Endothelial cell of umbilical vein (primary cell): Measurements from ENCODE around the gene RNASE9. TPM values are rescaled to one million over a fixed set of nuclear protein-coding genes. Genes with fewer than 3 reads are reported as not detected.

Experiments used
- BruUV-seq: library from RNA; stranded (reverse); fragments of 400-500 nt; replicated peaks from 2 replicates; lab custom pipeline; 2021; lab: Mats Ljungman, UMichigan
- CTCF ChIA-PET: fragments of 300-600, 350-600 bp; sonication (Branson Sonifier 250); formaldehyde crosslinking; loops from one replicate; lab custom pipeline; 2021; ENCODE audit warnings: antibody characterized with exemption, inconsistent platforms; lab: Charles Lee
- POLR2A ChIA-PET: fragments of 300-600, 350-600 bp; sonication (Branson Sonifier 250); formaldehyde crosslinking; loops from one replicate; lab custom pipeline; 2021; ENCODE audit warnings: antibody characterized with exemption, inconsistent platforms; lab: Charles Lee
- DNase-seq: peaks from one replicate; pipeline ENCODE4 v3.0.0-alpha.2; 2011; ENCODE audit warnings: low read depth, low spot score
- FAIRE-seq: peaks from 2 replicates; lab custom pipeline; 2011; peaks lifted over from hg19 to GRCh38; lab: Jason Lieb, UNC
- H2AFZ ChIP-seq: 2 replicates; pipeline ENCODE4 v1.6.0; 2012; ENCODE audit warnings: low read depth, low read length, control low read depth, inconsistent platforms
- H3K27ac ChIP-seq: 2 replicates; pipeline ENCODE4 v1.5.1; 2011; ENCODE audit warnings: low read depth, mild to moderate bottlenecking, control low read depth, low read length, moderate library complexity; ENCODE audit not compliant: insufficient read depth
- H3K27me3 ChIP-seq, 2 experiments: 2 replicates each; pipeline versions ENCODE4 v1.6.0 to v1.6.1; 2011; ENCODE audit warnings: low read length in 2 of 2, mixed read lengths in 1 of 2; ENCODE audit not compliant: control insufficient read depth in 2 of 2, insufficient read depth in 2 of 2
- H3K36me3 ChIP-seq, 2 experiments: 2 replicates in 1 of 2; 3 replicates in 1 of 2; pipeline ENCODE4 v1.5.1; 2011; ENCODE audit warnings: low read length in 2 of 2, mild to moderate bottlenecking in 1 of 2, moderate library complexity in 1 of 2; ENCODE audit not compliant: control insufficient read depth in 2 of 2, insufficient read depth in 2 of 2; ENCODE audit errors: extremely low read depth in 1 of 2
- H3K4me1 ChIP-seq: 3 replicates; pipeline ENCODE4 v1.5.1; 2011; ENCODE audit warnings: mild to moderate bottlenecking, low read length; ENCODE audit not compliant: control insufficient read depth, insufficient read depth; ENCODE audit errors: extremely low read depth
- H3K4me2 ChIP-seq: 2 replicates; pipeline ENCODE4 v1.6.1; 2011; ENCODE audit warnings: low read length, control low read depth, mixed read lengths; ENCODE audit not compliant: insufficient read depth
- H3K4me3 ChIP-seq, 3 experiments: fragments of 200-600 bp in 1 of 3; sonication (generic), shearing (Covaris generic) in 1 of 3; replicated peaks in 1 of 3; 2 replicates each; pipeline ENCODE4 v1.5.1; 2011 to 2016; ENCODE audit warnings: control low read depth in 3 of 3, low read length in 3 of 3, mild to moderate bottlenecking in 2 of 3, inconsistent platforms in 1 of 3, low read depth in 1 of 3, moderate library complexity in 1 of 3; ENCODE audit not compliant: insufficient read depth in 1 of 3
- H3K79me2 ChIP-seq: 2 replicates; pipeline ENCODE4 v1.6.0; 2012; ENCODE audit warnings: low read length, inconsistent platforms; ENCODE audit not compliant: control insufficient read depth, insufficient read depth
- H3K9ac ChIP-seq: replicated peaks from 2 replicates; pipeline ENCODE3; 2011; ENCODE audit warnings: low read length, control low read depth; ENCODE audit not compliant: insufficient read depth; ENCODE audit errors: extremely low read depth
- H3K9me1 ChIP-seq: replicated peaks from 3 replicates; pipeline ENCODE4 v1.6.0; 2011; ENCODE audit warnings: mild to moderate bottlenecking, low read length; ENCODE audit not compliant: control insufficient read depth, insufficient read depth; ENCODE audit errors: extremely low read depth
- H3K9me3 ChIP-seq: replicated peaks from 2 replicates; pipeline ENCODE4 v1.5.1; 2012; ENCODE audit warnings: low read length, inconsistent platforms; ENCODE audit not compliant: control insufficient read depth, insufficient read depth
- H4K20me1 ChIP-seq: replicated peaks from 2 replicates; pipeline ENCODE3; 2011; ENCODE audit warnings: mild to moderate bottlenecking, low read length; ENCODE audit not compliant: control insufficient read depth, insufficient read depth; ENCODE audit errors: extremely low read depth
- EZH2 ChIP-seq: IDR thresholded peaks from 2 replicates; pipeline ENCODE4 v1.6.1; 2012; ENCODE audit warnings: borderline replicate concordance, low read depth, mild to moderate bottlenecking, moderate library complexity, low read length, inconsistent platforms; ENCODE audit not compliant: severe bottlenecking
- FOS ChIP-seq: IDR thresholded peaks from 2 replicates; pipeline ENCODE4 v1.6.1; 2011; ENCODE audit warnings: mild to moderate bottlenecking, low read length, moderate library complexity, borderline replicate concordance; ENCODE audit not compliant: insufficient read depth
- GATA2 ChIP-seq: IDR thresholded peaks from 2 replicates; pipeline ENCODE4 v1.7.0; 2011; ENCODE audit warnings: low read depth, mild to moderate bottlenecking, moderate library complexity, mixed read lengths, low read length; ENCODE audit not compliant: insufficient read length, insufficient read depth
- JUN ChIP-seq: IDR thresholded peaks from 2 replicates; pipeline ENCODE4 v1.6.1; 2011; ENCODE audit warnings: borderline replicate concordance, low read depth; ENCODE audit not compliant: insufficient read length, insufficient read depth
- MYC ChIP-seq: IDR thresholded peaks from one replicate; pipeline ENCODE4 v1.6.1; 2011; ENCODE audit warnings: mild to moderate bottlenecking, low read depth, low read length
- POLR2A ChIP-seq: IDR thresholded peaks from 2 replicates; pipeline ENCODE4 v1.6.1; 2012; ENCODE audit warnings: low read depth, mild to moderate bottlenecking, control low read depth, low read length
- POLR2AphosphoS5 ChIP-seq: IDR thresholded peaks from 2 replicates; pipeline ENCODE4 v1.6.1; 2012; ENCODE audit warnings: low read depth, mild to moderate bottlenecking, control low read depth, low read length, moderate library complexity; ENCODE audit not compliant: insufficient read depth
- dilution Hi-C: fragments of 300-500 bp; cut with MboI; formaldehyde crosslinking; loops from one replicate; pipeline ENCODE4 v1.15.0; 2019; ENCODE audit warnings: low sequenced_read_pairs; ENCODE audit not compliant: extremely low pct_ligation_motif_present
- intact Hi-C: fragments of 100-400 bp; cut with micrococcal nuclease; formaldehyde crosslinking; loops from one replicate; pipeline ENCODE4 v1.10.0; 2022
- polyA plus RNA-seq, 4 experiments: library from polyadenylated mRNA; depleted of rRNA in 3 of 4; stranded (reverse) in 3 of 4; unstranded in 1 of 4; fragments of >200 nt; gene quantifications; 2 replicates each; pipeline versions ENCODE4 v1.2.1 to v1.2.3, GENCODE V29; 2011 to 2012; ENCODE audit warnings: missing spikeins in 1 of 4
- total RNA-seq: library from RNA; stranded (reverse); gene quantifications from 2 replicates; pipeline ENCODE4 v1.2.3, GENCODE V29; 2021
- TF ChIP-seq, protein P1 (sequence below), 2 donors: IDR thresholded peaks; 1 replicate in 1 of 2; 2 replicates in 1 of 2; pipeline ENCODE4 v1.5.1; 2011; ENCODE audit warnings: low read length in 2 of 2, mild to moderate bottlenecking in 2 of 2, moderate library complexity in 2 of 2, control low read depth in 1 of 2, inconsistent platforms in 1 of 2, low read depth in 1 of 2; ENCODE audit not compliant: insufficient read depth in 1 of 2; ENCODE audit errors: extremely low read depth in 1 of 2
- TF ChIP-seq, protein P2 (sequence below): IDR thresholded peaks from 2 replicates; pipeline ENCODE4 v1.6.1; 2011; ENCODE audit not compliant: insufficient read depth, insufficient read length

The RNASE9 gene
- total and polyA plus RNA-seq, 2 donors (not counting 3 experiments of a cell fraction or from before 2014, with no cell fraction given), result not detected

DNA sequence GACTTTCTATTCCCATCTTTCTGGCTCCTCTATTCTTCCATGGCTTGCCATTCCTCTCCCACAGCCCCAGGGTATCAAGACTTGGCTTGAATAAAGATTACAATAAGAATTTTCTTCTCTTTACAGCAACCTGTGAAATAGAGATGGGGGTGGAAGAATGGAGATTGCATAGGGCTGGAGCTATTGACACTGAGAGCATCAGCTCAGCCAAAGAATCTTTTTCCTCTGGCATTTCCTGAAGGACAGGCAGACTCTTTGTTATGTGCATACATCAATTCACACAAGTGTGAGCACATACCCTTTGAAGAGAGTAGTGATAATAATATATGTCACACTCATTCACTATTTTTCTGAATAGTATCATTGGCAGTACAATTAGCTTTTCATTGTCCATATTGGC, 22.3 kb upstream of the RNASE9 start:
- BruUV-seq, result no TSS peak
- no peaks in the 10 kb centered on the region for H3K4me1 ChIP-seq
- no peak for FAIRE-seq

DNA sequence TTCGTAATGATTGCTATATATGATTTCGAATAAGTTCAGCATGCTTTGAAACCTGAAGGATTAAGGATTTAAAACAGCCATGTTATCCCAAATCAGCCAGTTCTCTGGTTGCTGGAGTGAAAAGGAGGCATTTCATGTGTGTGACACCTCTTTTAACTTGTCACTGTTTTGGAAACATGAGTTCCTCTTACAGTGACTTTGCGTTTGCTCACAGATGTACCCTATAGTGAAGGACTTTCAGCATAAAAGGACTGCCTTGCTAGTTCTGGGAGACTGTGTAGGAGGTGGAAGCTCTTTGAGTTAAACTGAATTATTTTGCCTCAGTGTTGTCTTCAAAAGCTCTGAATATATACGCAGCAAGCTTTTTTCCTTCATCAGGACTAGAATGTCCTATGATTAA, 19.4 kb upstream of the RNASE9 start:
- H3K36me3 ChIP-seq, result no peaks in the 10 kb centered on the region
- no peaks in the 10 kb centered on the region for H3K9me1 ChIP-seq
- no peak overlapping the region for H3K4me3 ChIP-seq
- no peak for FAIRE-seq
- TF ChIP-seq, protein P1, sequence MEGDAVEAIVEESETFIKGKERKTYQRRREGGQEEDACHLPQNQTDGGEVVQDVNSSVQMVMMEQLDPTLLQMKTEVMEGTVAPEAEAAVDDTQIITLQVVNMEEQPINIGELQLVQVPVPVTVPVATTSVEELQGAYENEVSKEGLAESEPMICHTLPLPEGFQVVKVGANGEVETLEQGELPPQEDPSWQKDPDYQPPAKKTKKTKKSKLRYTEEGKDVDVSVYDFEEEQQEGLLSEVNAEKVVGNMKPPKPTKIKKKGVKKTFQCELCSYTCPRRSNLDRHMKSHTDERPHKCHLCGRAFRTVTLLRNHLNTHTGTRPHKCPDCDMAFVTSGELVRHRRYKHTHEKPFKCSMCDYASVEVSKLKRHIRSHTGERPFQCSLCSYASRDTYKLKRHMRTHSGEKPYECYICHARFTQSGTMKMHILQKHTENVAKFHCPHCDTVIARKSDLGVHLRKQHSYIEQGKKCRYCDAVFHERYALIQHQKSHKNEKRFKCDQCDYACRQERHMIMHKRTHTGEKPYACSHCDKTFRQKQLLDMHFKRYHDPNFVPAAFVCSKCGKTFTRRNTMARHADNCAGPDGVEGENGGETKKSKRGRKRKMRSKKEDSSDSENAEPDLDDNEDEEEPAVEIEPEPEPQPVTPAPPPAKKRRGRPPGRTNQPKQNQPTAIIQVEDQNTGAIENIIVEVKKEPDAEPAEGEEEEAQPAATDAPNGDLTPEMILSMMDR (IDR thresholded peaks at IDR 0.05; ENCODE audit: extremely low read depth in 1 of 2, insufficient read depth in 1 of 2, low read depth in 1 of 2, low read length in 2 of 2), result no peak
- no peak for TF ChIP-seq MYC
- TF ChIP-seq, protein P2, sequence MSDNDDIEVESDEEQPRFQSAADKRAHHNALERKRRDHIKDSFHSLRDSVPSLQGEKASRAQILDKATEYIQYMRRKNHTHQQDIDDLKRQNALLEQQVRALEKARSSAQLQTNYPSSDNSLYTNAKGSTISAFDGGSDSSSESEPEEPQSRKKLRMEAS, result no peak
- no peak for TF ChIP-seq GATA2
- no peak for TF ChIP-seq JUN
- no peak for TF ChIP-seq POLR2A
- TF ChIP-seq POLR2AphosphoS5, result no peak
- TF ChIP-seq EZH2, result no peak
- TF ChIP-seq FOS, result no peak
- H3K4me1 ChIP-seq, result no peaks in the 10 kb centered on the region
- no peaks in the 10 kb centered on the region for H3K9me3 ChIP-seq
- intact Hi-C loops, result no loop called here
- H3K4me2 ChIP-seq, result no peak overlapping the region
- H2AFZ ChIP-seq, result no peak overlapping the region
- dilution Hi-C loops, result no loop called here
- H4K20me1 ChIP-seq, result no peaks in the 10 kb centered on the region
- ChIA-PET CTCF (no interaction called here), POLR2A (no interaction called here)
- H3K79me2 ChIP-seq, result no peaks in the 10 kb centered on the region
- peaks cover 9 to 24% of the 10 kb centered on the region in 2 experiments for H3K27me3 ChIP-seq
- H3K27ac ChIP-seq, result no peak overlapping the region
- no TSS peak for BruUV-seq
- DNase-seq, result no peak
- H3K9ac ChIP-seq, result no peak overlapping the region

More for the DNA sequence above, 22.3 kb upstream of the RNASE9 start:
- Histone ChIP-seq H3K9me3 (no peaks in the 10 kb centered on the region), H3K27me3 (peaks cover 9 to 32% of the 10 kb centered on the region in 2 experiments), H3K79me2 (no peaks in the 10 kb centered on the region), H3K4me2 (no peak overlapping the region), H2AFZ (no peak overlapping the region), H4K20me1 (no peaks in the 10 kb centered on the region), H3K27ac (no peak overlapping the region), H3K9me1 (no peaks in the 10 kb centered on the region), H3K9ac (no peak overlapping the region), H3K4me3 (no peak overlapping the region), H3K36me3 (no peaks in the 10 kb centered on the region)
- dilution Hi-C loops (no loop called here), intact Hi-C loops (no loop called here)
- CTCF ChIA-PET, result interaction anchor here (1.2 to 1.7 kb wide), 2 partner anchors 9 to 167 kb away, joined by 3 to 4 read pairs; no protein-coding TSS in a partner anchor
- TF ChIP-seq FOS (no peak), GATA2 (no peak)
- POLR2A ChIA-PET, result no interaction called here
- no peak for DNase-seq
